ENCODE results near the gene CSKMT. TPM values are rescaled to one million over a fixed set of nuclear protein-coding genes. Genes with fewer than 3 reads are reported as not detected.

The CSKMT gene
- total and polyA plus RNA-seq, 2 donors (not counting 3 experiments of a cell fraction or from before 2014, with no cell fraction given) = 7.8 to 38.1 TPM

DNA sequence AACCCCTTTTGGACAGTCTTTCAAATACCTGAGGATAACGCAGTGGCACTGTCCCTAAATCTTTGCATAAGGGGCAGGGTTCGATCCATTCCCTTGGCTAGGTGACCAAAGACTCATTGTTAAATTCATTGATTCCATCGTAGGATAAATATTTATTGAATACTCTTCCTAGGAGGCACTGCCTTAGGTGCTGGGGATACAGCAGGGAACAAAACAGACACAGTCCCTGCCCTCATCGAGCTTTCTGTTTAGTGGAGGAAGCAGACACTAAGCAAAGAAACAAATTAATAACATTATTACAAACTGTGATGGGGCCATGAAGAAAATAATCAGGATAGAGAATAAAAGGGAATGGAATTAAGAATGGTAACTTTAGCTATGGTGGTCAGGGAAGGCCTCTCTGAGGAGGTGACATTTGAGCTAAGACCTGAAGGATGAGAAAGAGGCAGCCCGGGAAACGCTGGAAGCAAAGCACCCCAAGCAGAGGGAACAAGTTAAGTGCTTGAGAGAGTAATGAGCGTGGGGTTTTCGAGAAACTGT is 44.0 kb upstream of the CSKMT start:
- no peak for TF ChIP-seq CTCF (IDR thresholded peaks at IDR 0.05; ENCODE audit: extremely low read depth in 1 of 2, insufficient read depth in 1 of 2, low read depth in 1 of 2, low read length in 2 of 2)
- TF ChIP-seq POLR2A (IDR thresholded peaks at IDR 0.05; ENCODE audit: low read depth, low read length) = no peak
- TF ChIP-seq JUN (IDR thresholded peaks at IDR 0.05; ENCODE audit: borderline replicate concordance, insufficient read depth, insufficient read length, low read depth) = no peak
- no peak for TF ChIP-seq GATA2 (IDR thresholded peaks at IDR 0.05; ENCODE audit: insufficient read depth, insufficient read length, low read depth, low read length)
- no peak for TF ChIP-seq EZH2 (IDR thresholded peaks at IDR 0.05; ENCODE audit: borderline replicate concordance, low read depth, low read length, severe bottlenecking)
- TF ChIP-seq POLR2AphosphoS5 (IDR thresholded peaks at IDR 0.05; ENCODE audit: insufficient read depth, low read depth, low read length) = no peak
- TF ChIP-seq FOS (IDR thresholded peaks at IDR 0.05; ENCODE audit: borderline replicate concordance, insufficient read depth, low read length) = no peak
- TF ChIP-seq, protein P1, sequence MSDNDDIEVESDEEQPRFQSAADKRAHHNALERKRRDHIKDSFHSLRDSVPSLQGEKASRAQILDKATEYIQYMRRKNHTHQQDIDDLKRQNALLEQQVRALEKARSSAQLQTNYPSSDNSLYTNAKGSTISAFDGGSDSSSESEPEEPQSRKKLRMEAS (IDR thresholded peaks at IDR 0.05; ENCODE audit: insufficient read depth, insufficient read length) = no peak
- no peak for TF ChIP-seq MYC (IDR thresholded peaks at IDR 0.05; ENCODE audit: low read depth, low read length)
- POLR2A ChIA-PET = interaction anchor here (1.0 to 3.1 kb wide), 6 partner anchors 9 to 44 kb away, joined by 3 to 14 read pairs (median 5); partner anchors contain the start of genes C11orf98, CSKMT, EML3 and GANAB
- FAIRE-seq = peak; percentile 42
- no peaks in the 10 kb centered on the region for H3K9me3 ChIP-seq (replicated peaks; ENCODE audit: control insufficient read depth, insufficient read depth, low read length)
- BruUV-seq (replicated peaks) = TSS peak; percentile 11
- H3K4me3 ChIP-seq (replicated peaks in 1 of 3; ENCODE audit: insufficient read depth in 1 of 3, low read depth in 1 of 3, low read length in 3 of 3) = peak overlapping the region; percentile 14 to 80 (median 66)
- peaks cover under 1 to 14% of the 10 kb centered on the region in 2 experiments for H3K36me3 ChIP-seq (ENCODE audit: control insufficient read depth in 2 of 2, extremely low read depth in 1 of 2, insufficient read depth in 2 of 2, low read length in 2 of 2)
- no peaks in the 10 kb centered on the region for H3K9me1 ChIP-seq (replicated peaks; ENCODE audit: control insufficient read depth, extremely low read depth, insufficient read depth, low read length)
- CTCF ChIA-PET = interaction anchor here (0.8 to 2.2 kb wide), 10 partner anchors 9 to 226 kb away, joined by 3 to 30 read pairs (median 4); partner anchors contain the start of genes AHNAK, C11orf98, CSKMT and EEF1G
- dilution Hi-C loops (cut with MboI; ENCODE audit: extremely low pct_ligation_motif_present, low sequenced_read_pairs) (no loop called here), intact Hi-C loops (cut with micrococcal nuclease) (loop anchor here (1.0 kb wide), 1 partner anchor 9 kb away; the partner anchor contains the start of gene EML3)
- DNase-seq (ENCODE audit: low read depth, low spot score) = no peak
- H4K20me1 ChIP-seq (replicated peaks; ENCODE audit: control insufficient read depth, extremely low read depth, insufficient read depth, low read length) = no peaks in the 10 kb centered on the region
- peak overlapping the region; percentile 2 for H2AFZ ChIP-seq (ENCODE audit: low read depth, low read length)
- peak overlapping the region; percentile 84 for H3K4me2 ChIP-seq (ENCODE audit: insufficient read depth, low read length)
- H3K9ac ChIP-seq (replicated peaks; ENCODE audit: extremely low read depth, insufficient read depth, low read length) = peak overlapping the region; percentile 48
- H3K27ac ChIP-seq (ENCODE audit: insufficient read depth, low read depth, low read length) = peak overlapping the region; percentile 4
- H3K27me3 ChIP-seq (ENCODE audit: control insufficient read depth in 2 of 2, insufficient read depth in 2 of 2, low read length in 2 of 2) = no peaks in the 10 kb centered on the region
- H3K79me2 ChIP-seq (ENCODE audit: control insufficient read depth, insufficient read depth, low read length) = peaks cover 6% of the 10 kb centered on the region
- peaks cover 15% of the 10 kb centered on the region for H3K4me1 ChIP-seq (ENCODE audit: control insufficient read depth, extremely low read depth, insufficient read depth, low read length)

Data from endothelial cell of umbilical vein (primary cell).